ENCODE results near the gene B4GAT1. TPM values are rescaled to one million over a fixed set of nuclear protein-coding genes. Genes with fewer than 3 reads are reported as not detected.
"Not testable (repeated sequence)": the region's sequence is repeated elsewhere in the genome, so short reads cannot be mapped to it uniquely, and the experiment has no call there.

B4GAT1 gene
- total RNA-seq, result 64.2 TPM

- peak within 1 kb of the TSS; percentile 65 to 78 for H3K4me3 ChIP-seq
- peak within 1 kb of the TSS; percentile 75 to 86 for H3K27ac ChIP-seq
- no peaks in the 10 kb centered on the region for H3K9me3 ChIP-seq
- TF ChIP-seq, protein P1, sequence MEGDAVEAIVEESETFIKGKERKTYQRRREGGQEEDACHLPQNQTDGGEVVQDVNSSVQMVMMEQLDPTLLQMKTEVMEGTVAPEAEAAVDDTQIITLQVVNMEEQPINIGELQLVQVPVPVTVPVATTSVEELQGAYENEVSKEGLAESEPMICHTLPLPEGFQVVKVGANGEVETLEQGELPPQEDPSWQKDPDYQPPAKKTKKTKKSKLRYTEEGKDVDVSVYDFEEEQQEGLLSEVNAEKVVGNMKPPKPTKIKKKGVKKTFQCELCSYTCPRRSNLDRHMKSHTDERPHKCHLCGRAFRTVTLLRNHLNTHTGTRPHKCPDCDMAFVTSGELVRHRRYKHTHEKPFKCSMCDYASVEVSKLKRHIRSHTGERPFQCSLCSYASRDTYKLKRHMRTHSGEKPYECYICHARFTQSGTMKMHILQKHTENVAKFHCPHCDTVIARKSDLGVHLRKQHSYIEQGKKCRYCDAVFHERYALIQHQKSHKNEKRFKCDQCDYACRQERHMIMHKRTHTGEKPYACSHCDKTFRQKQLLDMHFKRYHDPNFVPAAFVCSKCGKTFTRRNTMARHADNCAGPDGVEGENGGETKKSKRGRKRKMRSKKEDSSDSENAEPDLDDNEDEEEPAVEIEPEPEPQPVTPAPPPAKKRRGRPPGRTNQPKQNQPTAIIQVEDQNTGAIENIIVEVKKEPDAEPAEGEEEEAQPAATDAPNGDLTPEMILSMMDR (IDR thresholded peaks at IDR 0.05), result no peak
- intact Hi-C loops (cut with DNase I), result no loop called here
- no peaks in the 10 kb centered on the region for H3K27me3 ChIP-seq
- peak; percentile 48 to 91 for DNase-seq (ENCODE audit: low spot score in 2 of 2)
- H3K4me1 ChIP-seq, result peaks cover 13 to 26% of the 10 kb centered on the region in 2 donors
- H3K36me3 ChIP-seq, result no peaks in the 10 kb centered on the region
Observed at GRCh38 chr11:66347425-66348276, at the start of gene B4GAT1. Gene B4GAT1 (minus strand): TSS chr11:66347629. CDS start chr11:66347545, 84 bp downstream.

- TF ChIP-seq, protein P1 (IDR thresholded peaks at IDR 0.05), result no peak
- intact Hi-C loops (cut with DNase I), result no loop called here
- Histone ChIP-seq H3K36me3 (no peaks in the 10 kb centered on the region), H3K4me3 (peak overlapping the region in 1 of 2 donors; percentile 23), H3K9me3 (no peaks in the 10 kb centered on the region), H3K27me3 (no peaks in the 10 kb centered on the region), H3K4me1 (no peaks in the 10 kb centered on the region), H3K27ac (no peak overlapping the region)
- DNase-seq (ENCODE audit: low spot score in 2 of 2), result no peak
Observed at GRCh38 chr11:66393954-66394353, 46.5 kb upstream of the B4GAT1 start.

- TF ChIP-seq, protein P1 (IDR thresholded peaks at IDR 0.05), result no peak
- no peak for DNase-seq (ENCODE audit: low spot score in 2 of 2)
- peaks cover 0 to 2% of the 10 kb centered on the region in 2 donors for H3K4me1 ChIP-seq
- no peak overlapping the region for H3K4me3 ChIP-seq
- no peaks in the 10 kb centered on the region for H3K27me3 ChIP-seq
- no peaks in the 10 kb centered on the region for H3K9me3 ChIP-seq
- H3K36me3 ChIP-seq, result no peaks in the 10 kb centered on the region
- intact Hi-C loops (cut with DNase I), result no loop called here
- H3K27ac ChIP-seq, result no peak overlapping the region
Observed at GRCh38 chr11:66391322-66391721, 43.9 kb upstream of the B4GAT1 start.

DNA sequence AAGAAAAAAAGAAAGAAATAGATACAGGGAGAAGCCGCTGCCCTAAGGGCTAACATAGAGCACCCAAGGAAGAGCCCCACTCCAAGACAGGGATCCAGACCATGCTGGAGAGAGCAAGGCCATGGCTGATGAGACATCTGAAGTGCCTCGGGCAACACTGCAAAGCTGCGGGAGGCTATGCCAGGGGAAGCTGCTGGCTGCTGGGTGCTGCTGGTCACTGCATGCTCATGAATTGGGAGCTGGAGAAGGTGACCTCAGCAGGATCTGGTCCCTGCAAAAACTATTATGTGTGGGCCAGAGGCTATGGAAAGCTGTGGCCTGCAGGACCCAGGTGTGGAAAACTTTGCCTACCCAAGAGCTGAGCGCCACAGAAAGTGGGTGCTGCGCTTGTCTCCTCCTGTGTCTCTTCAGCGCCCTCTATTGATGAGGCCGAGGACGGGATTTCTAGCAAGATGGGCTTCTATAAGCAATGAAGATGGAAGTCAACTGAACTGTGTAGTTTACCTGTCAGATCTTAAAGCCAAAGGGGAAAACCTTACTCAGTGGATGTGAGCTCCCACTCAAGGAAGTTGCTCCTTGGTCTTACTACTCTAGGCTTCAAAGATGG lies 41.5 kb upstream of the B4GAT1 start:
- DNase-seq (ENCODE audit: low spot score in 2 of 2), result peak in 1 of 2 donors; percentile 75
- peaks cover 0 to 2% of the 10 kb centered on the region in 2 donors for H3K4me1 ChIP-seq
- no peaks in the 10 kb centered on the region for H3K9me3 ChIP-seq
- H3K4me3 ChIP-seq, result no peak overlapping the region
- H3K27ac ChIP-seq, result no peak overlapping the region
- H3K27me3 ChIP-seq, result no peaks in the 10 kb centered on the region
- intact Hi-C loops (cut with DNase I), result loop anchor here (5.0 kb wide), 1 partner anchor 77 kb away; no protein-coding TSS in a partner anchor
- TF ChIP-seq, protein P1 (IDR thresholded peaks at IDR 0.05), result peak; percentile 29 to 66 (median 34)
- no peaks in the 10 kb centered on the region for H3K36me3 ChIP-seq

DNA sequence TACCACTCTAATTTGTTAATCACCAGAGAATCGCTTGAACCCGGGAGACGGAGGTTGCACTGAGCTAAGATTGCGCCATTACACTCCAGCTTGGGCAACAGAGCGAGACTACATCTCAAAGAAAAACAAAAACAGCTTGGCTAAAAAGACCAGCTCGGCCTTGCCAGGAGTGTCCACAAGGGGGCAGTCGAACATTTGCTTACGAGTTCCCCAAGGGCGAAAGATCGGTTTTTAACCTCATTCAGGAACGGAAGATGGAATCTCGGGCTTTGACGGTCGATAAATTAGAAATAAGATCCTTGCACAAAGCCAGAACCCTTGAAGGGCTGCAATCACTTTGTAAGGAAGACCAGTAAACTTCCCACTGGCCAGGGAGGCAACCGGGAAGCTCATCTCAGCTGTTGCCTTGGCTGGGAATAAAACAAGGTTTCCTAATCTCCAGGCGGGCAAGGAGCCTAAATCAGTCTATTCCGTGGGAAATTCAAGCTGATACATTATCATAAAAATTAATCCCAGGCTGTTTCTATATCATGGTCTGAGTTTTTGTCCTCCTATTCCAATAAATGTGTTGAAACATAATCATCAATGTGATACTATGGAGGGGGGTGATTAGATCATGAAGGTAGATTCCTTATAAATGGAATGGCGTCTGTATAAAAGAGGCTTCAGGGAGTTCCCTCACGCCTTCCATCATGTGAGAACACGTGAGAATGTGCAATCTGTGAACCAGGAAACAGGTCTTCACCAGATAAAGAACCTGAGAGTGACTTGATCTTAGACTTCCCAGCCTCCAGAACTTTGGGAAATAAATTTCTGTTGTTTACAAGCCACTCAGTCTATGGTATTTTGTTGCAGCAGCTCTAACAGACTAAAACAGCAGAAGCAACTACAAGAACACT lies 39.0 kb upstream of the B4GAT1 start:
- Histone ChIP-seq H3K4me1 (peaks cover 0 to 2% of the 10 kb centered on the region in 2 donors), H3K9me3 (no peaks in the 10 kb centered on the region), H3K27ac (no peak overlapping the region), H3K27me3 (no peaks in the 10 kb centered on the region), H3K36me3 (no peaks in the 10 kb centered on the region), H3K4me3 (peak overlapping the region in 1 of 2 donors; percentile 54)
- TF ChIP-seq, protein P1 (IDR thresholded peaks at IDR 0.05), result peak; percentile 57 to 95 (median 93)
- intact Hi-C loops (cut with DNase I), result loop anchor here (5.0 kb wide), 1 partner anchor 74 kb away; no protein-coding TSS in a partner anchor
- peak; percentile 45 to 92 for DNase-seq (ENCODE audit: low spot score in 2 of 2)

DNA sequence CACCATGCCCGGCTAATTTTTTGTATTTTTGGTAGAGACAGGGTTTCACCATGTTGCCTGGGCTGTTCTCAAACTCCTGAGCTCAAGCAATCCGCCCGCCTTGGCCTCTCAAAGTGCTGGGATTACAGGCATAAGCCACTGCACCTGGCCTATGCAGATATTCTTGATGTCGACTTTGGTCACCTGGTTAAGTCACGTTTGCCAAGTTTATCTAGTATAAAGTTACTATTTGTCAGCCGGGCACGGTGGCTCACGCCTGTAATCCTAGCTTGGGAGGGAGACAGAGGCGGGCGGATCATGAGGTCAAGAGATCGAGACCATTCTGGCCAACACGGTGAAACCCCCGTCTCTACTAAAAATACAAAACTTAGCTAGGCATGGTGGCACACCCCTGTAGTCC lies 36.9 kb upstream of the B4GAT1 start:
- H3K9me3 ChIP-seq; H3K4me1 ChIP-seq; intact Hi-C loops (cut with DNase I); H3K27me3 ChIP-seq; H3K4me3 ChIP-seq; DNase-seq (ENCODE audit: low spot score in 2 of 2); H3K36me3 ChIP-seq; H3K27ac ChIP-seq: not testable (repeated sequence)

- H3K4me3 ChIP-seq; H3K36me3 ChIP-seq; H3K27ac ChIP-seq; intact Hi-C loops (cut with DNase I); DNase-seq (ENCODE audit: low spot score in 2 of 2); H3K9me3 ChIP-seq; H3K27me3 ChIP-seq; H3K4me1 ChIP-seq: not testable (repeated sequence)
Observed at GRCh38 chr11:66380264-66380663, 32.8 kb upstream of the B4GAT1 start.
